ENCODE results near the gene B4GALT5.

B4GALT5 gene

GRCh38 chr20:49660912-49661311 is 52.8 kb downstream of the B4GALT5 start:
- Mint-ChIP-seq H3K4me3 (no peak overlapping the region), H3K36me3 (ENCODE audit: low read depth) (peaks cover 8% of the 10 kb centered on the region), H3K9me3 (no peaks in the 10 kb centered on the region), H3K27ac (no peak overlapping the region), H3K4me1 (ENCODE audit: low read depth) (peaks cover 36% of the 10 kb centered on the region), H3K27me3 (ENCODE audit: low read depth) (no peaks in the 10 kb centered on the region)
- no peak for DNase-seq (ENCODE audit: low spot score)

GRCh38 chr20:49659056-49659455 is 54.6 kb downstream of the B4GALT5 start:
- Mint-ChIP-seq H3K4me1 (ENCODE audit: low read depth) (peaks cover 28% of the 10 kb centered on the region), H3K4me3 (no peak overlapping the region), H3K27ac (no peak overlapping the region), H3K36me3 (ENCODE audit: low read depth) (peaks cover 15% of the 10 kb centered on the region), H3K9me3 (no peaks in the 10 kb centered on the region), H3K27me3 (ENCODE audit: low read depth) (no peaks in the 10 kb centered on the region)
- DNase-seq (ENCODE audit: low spot score), result no peak

GRCh38 chr20:49658508-49658907 is 55.2 kb downstream of the B4GALT5 start:
- Mint-ChIP-seq H3K27me3 (ENCODE audit: low read depth) (no peaks in the 10 kb centered on the region), H3K9me3 (no peaks in the 10 kb centered on the region), H3K4me3 (no peak overlapping the region), H3K27ac (no peak overlapping the region), H3K36me3 (ENCODE audit: low read depth) (peaks cover 21% of the 10 kb centered on the region), H3K4me1 (ENCODE audit: low read depth) (peaks cover 23% of the 10 kb centered on the region)
- no peak for DNase-seq (ENCODE audit: low spot score)

- no peaks in the 10 kb centered on the region for H3K27me3 Mint-ChIP-seq (ENCODE audit: low read depth)
- H3K36me3 Mint-ChIP-seq (ENCODE audit: low read depth), result peaks cover 26% of the 10 kb centered on the region
- peaks cover 16% of the 10 kb centered on the region for H3K4me1 Mint-ChIP-seq (ENCODE audit: low read depth)
- no peak for DNase-seq (ENCODE audit: low spot score)
- no peaks in the 10 kb centered on the region for H3K9me3 Mint-ChIP-seq
- H3K4me3 Mint-ChIP-seq, result no peak overlapping the region
- H3K27ac Mint-ChIP-seq, result no peak overlapping the region
Measured at GRCh38 chr20:49657118-49657901, 56.4 kb downstream of the B4GALT5 start.

GRCh38 chr20:49656304-49656703 is 57.4 kb downstream of the B4GALT5 start:
- no peak overlapping the region for H3K27ac Mint-ChIP-seq
- peaks cover 11% of the 10 kb centered on the region for H3K4me1 Mint-ChIP-seq (ENCODE audit: low read depth)
- H3K9me3 Mint-ChIP-seq, result no peaks in the 10 kb centered on the region
- H3K27me3 Mint-ChIP-seq (ENCODE audit: low read depth), result no peaks in the 10 kb centered on the region
- no peak for DNase-seq (ENCODE audit: low spot score)
- H3K4me3 Mint-ChIP-seq, result no peak overlapping the region
- peaks cover 26% of the 10 kb centered on the region for H3K36me3 Mint-ChIP-seq (ENCODE audit: low read depth)

GRCh38 chr20:49653925-49654434 is 59.7 kb downstream of the B4GALT5 start:
- Mint-ChIP-seq H3K36me3 (ENCODE audit: low read depth) (peaks cover 28% of the 10 kb centered on the region), H3K27me3 (ENCODE audit: low read depth) (no peaks in the 10 kb centered on the region), H3K4me3 (no peak overlapping the region), H3K4me1 (ENCODE audit: low read depth) (peaks cover 7% of the 10 kb centered on the region), H3K27ac (no peak overlapping the region), H3K9me3 (no peaks in the 10 kb centered on the region)
- no peak for DNase-seq (ENCODE audit: low spot score)

- Mint-ChIP-seq H3K4me3 (no peak overlapping the region), H3K27ac (no peak overlapping the region), H3K4me1 (ENCODE audit: low read depth) (peaks cover 5% of the 10 kb centered on the region), H3K27me3 (ENCODE audit: low read depth) (no peaks in the 10 kb centered on the region), H3K36me3 (ENCODE audit: low read depth) (peaks cover 42% of the 10 kb centered on the region), H3K9me3 (no peaks in the 10 kb centered on the region)
- no peak for DNase-seq (ENCODE audit: low spot score)
Measured at GRCh38 chr20:49649672-49650071, 64.0 kb downstream of the B4GALT5 start.

GRCh38 chr20:49647550-49647949 is 66.1 kb downstream of the B4GALT5 start:
- peaks cover 11% of the 10 kb centered on the region for H3K4me1 Mint-ChIP-seq (ENCODE audit: low read depth)
- H3K9me3 Mint-ChIP-seq, result no peaks in the 10 kb centered on the region
- H3K36me3 Mint-ChIP-seq (ENCODE audit: low read depth), result peaks cover 35% of the 10 kb centered on the region

GRCh38 chr20:49646528-49646927 is 67.2 kb downstream of the B4GALT5 start:
- Mint-ChIP-seq H3K9me3 (no peaks in the 10 kb centered on the region), H3K4me1 (ENCODE audit: low read depth) (peaks cover 21% of the 10 kb centered on the region), H3K27ac (peak overlapping the region; percentile 32), H3K27me3 (ENCODE audit: low read depth) (no peaks in the 10 kb centered on the region), H3K36me3 (ENCODE audit: low read depth) (peaks cover 38% of the 10 kb centered on the region), H3K4me3 (no peak overlapping the region)
- no peak for DNase-seq (ENCODE audit: low spot score)

More at GRCh38 chr20:49647550-49647949, 66.1 kb downstream of the B4GALT5 start:
- Mint-ChIP-seq H3K27ac (no peak overlapping the region), H3K4me3 (no peak overlapping the region), H3K27me3 (ENCODE audit: low read depth) (no peaks in the 10 kb centered on the region)
- DNase-seq (ENCODE audit: low spot score), result no peak

- no peaks in the 10 kb centered on the region for H3K9me3 Mint-ChIP-seq
- DNase-seq (ENCODE audit: low spot score), result no peak
- H3K36me3 Mint-ChIP-seq (ENCODE audit: low read depth), result peaks cover 42% of the 10 kb centered on the region
- H3K4me3 Mint-ChIP-seq, result no peak overlapping the region
- H3K27ac Mint-ChIP-seq, result no peak overlapping the region
- no peaks in the 10 kb centered on the region for H3K27me3 Mint-ChIP-seq (ENCODE audit: low read depth)
- peaks cover 25% of the 10 kb centered on the region for H3K4me1 Mint-ChIP-seq (ENCODE audit: low read depth)
Measured at GRCh38 chr20:49646126-49646525, 67.6 kb downstream of the B4GALT5 start.

GRCh38 chr20:49644980-49645565 is 68.6 kb downstream of the B4GALT5 start:
- Mint-ChIP-seq H3K36me3 (ENCODE audit: low read depth) (peaks cover 49% of the 10 kb centered on the region), H3K27ac (no peak overlapping the region), H3K4me1 (ENCODE audit: low read depth) (peaks cover 26% of the 10 kb centered on the region), H3K9me3 (no peaks in the 10 kb centered on the region), H3K27me3 (ENCODE audit: low read depth) (no peaks in the 10 kb centered on the region), H3K4me3 (no peak overlapping the region)
- no peak for DNase-seq (ENCODE audit: low spot score)

- DNase-seq (ENCODE audit: low spot score), result no peak
- H3K4me1 Mint-ChIP-seq (ENCODE audit: low read depth), result peaks cover 24% of the 10 kb centered on the region
- H3K27ac Mint-ChIP-seq, result peak overlapping the region; percentile 60
- H3K4me3 Mint-ChIP-seq, result no peak overlapping the region
- no peaks in the 10 kb centered on the region for H3K9me3 Mint-ChIP-seq
- peaks cover 47% of the 10 kb centered on the region for H3K36me3 Mint-ChIP-seq (ENCODE audit: low read depth)
- H3K27me3 Mint-ChIP-seq (ENCODE audit: low read depth), result no peaks in the 10 kb centered on the region
Measured at GRCh38 chr20:49642816-49643215, 70.9 kb downstream of the B4GALT5 start.

- Mint-ChIP-seq H3K27ac (peak overlapping the region; percentile 60), H3K4me1 (ENCODE audit: low read depth) (peaks cover 24% of the 10 kb centered on the region), H3K27me3 (ENCODE audit: low read depth) (no peaks in the 10 kb centered on the region), H3K4me3 (peak overlapping the region; percentile 0), H3K9me3 (no peaks in the 10 kb centered on the region), H3K36me3 (ENCODE audit: low read depth) (peaks cover 43% of the 10 kb centered on the region)
- peak; percentile 10 for DNase-seq (ENCODE audit: low spot score)
Measured at GRCh38 chr20:49641683-49642656, 71.7 kb downstream of the B4GALT5 start.

Data from T-helper 2 cell treated with Interferon-gamma antibody and Interleukin-4, amounts not matched to agents 5 μg/mL and 100 μg/mL, for 36 hours (primary cell).